ENCODE data around the gene AGAP1. TPM values are rescaled to one million over a fixed set of nuclear protein-coding genes. Genes with fewer than 3 reads are reported as not detected.

AGAP1 gene
- total RNA-seq, 1 experiment from 2014 or later, result 25.8 TPM

DNA sequence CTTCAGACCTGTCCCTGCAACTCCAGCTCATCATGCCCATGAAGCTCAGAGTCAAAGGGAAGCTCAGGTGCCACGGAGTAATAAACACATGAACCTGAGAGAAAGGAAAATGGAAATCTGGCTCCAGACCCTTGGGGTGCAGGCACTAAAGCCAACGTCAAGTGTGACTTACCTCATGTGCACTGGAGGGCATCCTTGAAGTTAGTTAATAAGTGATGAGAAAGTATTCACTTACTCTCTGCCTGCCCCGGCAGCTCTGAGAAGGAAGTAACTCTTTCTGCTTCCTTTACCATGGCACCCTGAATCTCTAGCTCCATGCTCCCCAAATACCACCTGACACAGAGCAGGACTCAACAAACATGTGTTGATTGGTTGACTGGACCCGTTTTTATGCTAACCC, 21.4 kb upstream of the AGAP1 start:
- H2BK12ac ChIP-seq (ENCODE audit: insufficient read length, low read depth, low read length), result no peak overlapping the region
- H3K4ac ChIP-seq (ENCODE audit: low read depth, low read length), result no peak overlapping the region
- no peak overlapping the region for H3K14ac ChIP-seq (ENCODE audit: insufficient read depth, low read length)
- H3T11ph ChIP-seq (ENCODE audit: low read length), result no peak overlapping the region
- WGBS (ENCODE audit: extremely low coverage, insufficient read length, low lambda C conversion rate), result no CpG with 5 or more reads among the region's 4 CpGs
- H2BK15ac ChIP-seq (ENCODE audit: low read depth, low read length), result no peak overlapping the region; the same call in 1 of the 2 replicates
- no peak overlapping the region for H2BK120ac ChIP-seq (ENCODE audit: low read depth, low read length, poor library complexity, severe bottlenecking)
- no peak overlapping the region for H3K9ac ChIP-seq (ENCODE audit: extremely low read depth, insufficient read length, low read length)
- no peak overlapping the region for H3K23ac ChIP-seq (ENCODE audit: insufficient read length, low read depth, low read length)
- Mint-ChIP-seq H3K4me1 (peaks cover 8 to 10% of the 10 kb centered on the region in 2 experiments), H3K4me3 (no peak overlapping the region), H3K36me3 (ENCODE audit: insufficient read depth in 1 of 3, low read depth in 3 of 3) (no peaks in the 10 kb centered on the region), H3K27me3 (ENCODE audit: low read depth) (peaks cover 5% of the 10 kb centered on the region), H3K27ac (no peak overlapping the region), H3K9me3 (peaks cover 5 to 12% of the 10 kb centered on the region in 2 experiments; a peak in 4 of 5 replicates)
- no peak for TF ChIP-seq CTCF (conservative IDR thresholded peaks at IDR 0.05)
- H2AK5ac ChIP-seq (ENCODE audit: insufficient read length, low read length), result no peak overlapping the region
- H3K4me2 ChIP-seq (ENCODE audit: insufficient read depth, insufficient read length, low read length), result no peak overlapping the region
- H3K27me3 ChIP-seq (ENCODE audit: insufficient read depth, low read length), result no peaks in the 10 kb centered on the region
- no peak overlapping the region for H3K18ac ChIP-seq (ENCODE audit: insufficient read length, low read depth, low read length)
- no peak for DNase-seq
- no peak overlapping the region for H4K8ac ChIP-seq (replicated peaks; ENCODE audit: insufficient read length, low read depth, low read length)
- no peaks in the 10 kb centered on the region for H3K79me1 ChIP-seq (ENCODE audit: insufficient read depth, low read depth, low read length, poor library complexity, severe bottlenecking)
- no peak overlapping the region for H2AFZ ChIP-seq (ENCODE audit: low read length)
- no peak overlapping the region for H2BK20ac ChIP-seq (ENCODE audit: low read depth, low read length, poor library complexity, severe bottlenecking)
- H3K56ac ChIP-seq (ENCODE audit: insufficient read length, low read depth, low read length), result no peak overlapping the region
- H3K23me2 ChIP-seq (ENCODE audit: insufficient read length, low read depth, low read length, poor library complexity, severe bottlenecking), result no peaks in the 10 kb centered on the region
- no peaks in the 10 kb centered on the region for H3K4me1 ChIP-seq (ENCODE audit: insufficient read depth, low read length)
- H3K9me3 ChIP-seq (ENCODE audit: control insufficient read depth, low read depth, low read length), result no peaks in the 10 kb centered on the region
- no peak overlapping the region for H4K5ac ChIP-seq (ENCODE audit: insufficient read length, low read depth, low read length)
- H4K20me1 ChIP-seq (ENCODE audit: control insufficient read depth, insufficient read depth, insufficient read length), result no peaks in the 10 kb centered on the region
- no peak overlapping the region for H2BK5ac ChIP-seq (ENCODE audit: insufficient read length, low read length)
- no peak overlapping the region for H3K27ac ChIP-seq (ENCODE audit: insufficient read length, low read depth, low read length)
- no peak overlapping the region for H4K91ac ChIP-seq (ENCODE audit: insufficient read length, low read depth, low read length)
- H3K79me2 ChIP-seq (ENCODE audit: insufficient read depth, low read length), result no peaks in the 10 kb centered on the region

All from H9 (cell line).